Immature natural killer cell (primary cell): ENCODE measurements around the gene HPS1. TPM values are rescaled to one million over a fixed set of nuclear protein-coding genes. Genes with fewer than 3 reads are reported as not detected.
A peak's percentile ranks its signal among the peaks of the same experiment; 100 is the strongest.

Experiments
- DNase-seq, 3 donors: peaks; one replicate each; pipeline ENCODE4 v3.0.0; 2022; ENCODE audit warnings: mixed read lengths in 1 of 3
- H3K27ac Mint-ChIP-seq, 6 donors: one replicate each; pipeline ENCODE4 v1.8.0; 2020; ENCODE audit warnings: mixed read lengths in 6 of 6, mild to moderate bottlenecking in 5 of 6, inconsistent platforms in 4 of 6, moderate library complexity in 3 of 6
- H3K27me3 Mint-ChIP-seq, 3 donors: one replicate each; pipeline ENCODE4 v1.8.0; 2020 to 2021; ENCODE audit warnings: low read depth in 3 of 3, mild to moderate bottlenecking in 3 of 3, mixed read lengths in 3 of 3, moderate library complexity in 3 of 3, inconsistent platforms in 1 of 3
- H3K36me3 Mint-ChIP-seq, 3 donors: one replicate each; pipeline ENCODE4 v1.8.0; 2020; ENCODE audit warnings: mixed read lengths in 3 of 3, inconsistent platforms in 2 of 3, mild to moderate bottlenecking in 2 of 3
- H3K4me1 Mint-ChIP-seq, 2 donors: one replicate each; pipeline ENCODE4 v1.8.0; 2020; ENCODE audit warnings: inconsistent platforms in 2 of 2, mild to moderate bottlenecking in 2 of 2, mixed read lengths in 2 of 2, moderate library complexity in 1 of 2
- H3K4me3 Mint-ChIP-seq, 5 donors: one replicate each; pipeline ENCODE4 v1.8.0; 2020; ENCODE audit warnings: mild to moderate bottlenecking in 5 of 5, mixed read lengths in 5 of 5, inconsistent platforms in 3 of 5, moderate library complexity in 3 of 5
- H3K9me3 Mint-ChIP-seq, 6 donors: one replicate each; pipeline ENCODE4 v1.8.0; 2020; ENCODE audit warnings: mild to moderate bottlenecking in 6 of 6, mixed read lengths in 6 of 6, inconsistent platforms in 4 of 6, moderate library complexity in 3 of 6
- polyA plus RNA-seq, 3 donors: library from polyadenylated mRNA; unstranded; fragments of 300-500 nt; fragmentation: Illumina TruSeq; gene quantifications; one replicate each; pipeline ENCODE4 v1.2.3, GENCODE V29; 2021

HPS1 gene
- polyA plus RNA-seq, 3 donors from 2014 or later: 72.4 to 110 (median 85.6) TPM

GRCh38 chr10:98378722-98379121 is 68.0 kb downstream of the HPS1 start:
- peaks cover 18 to 49% (median 32%) of the 10 kb centered on the region in 3 donors for H3K36me3 Mint-ChIP-seq
- no peak overlapping the region for H3K4me3 Mint-ChIP-seq
- no peaks in the 10 kb centered on the region for H3K9me3 Mint-ChIP-seq
- peak overlapping the region in 2 of 6 donors; percentile 4 to 14 for H3K27ac Mint-ChIP-seq
- H3K27me3 Mint-ChIP-seq: peaks cover 0 to 6% (median 0%) of the 10 kb centered on the region in 3 donors
- no peaks in the 10 kb centered on the region for H3K4me1 Mint-ChIP-seq
- no peak for DNase-seq

DNA sequence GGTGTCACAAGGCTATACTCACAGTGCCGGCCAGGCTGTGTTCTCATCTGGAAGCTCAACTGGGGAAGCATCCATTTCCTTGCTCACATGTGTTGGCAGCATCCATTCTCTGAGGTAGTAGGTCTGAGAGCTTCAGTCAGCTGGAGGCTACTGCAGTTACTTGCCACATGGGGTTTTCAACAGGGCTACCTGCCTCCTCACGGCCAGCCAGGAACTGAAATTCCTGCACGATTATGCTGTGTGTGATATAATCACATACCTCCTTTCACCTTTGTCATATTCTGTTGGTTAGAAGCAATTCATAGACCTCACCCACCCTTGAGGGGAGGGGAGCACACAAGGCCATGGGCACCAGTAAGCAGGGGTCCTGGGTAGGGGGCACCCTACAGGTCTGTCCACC is 69.2 kb downstream of the HPS1 start:
- H3K4me1 Mint-ChIP-seq: no peaks in the 10 kb centered on the region
- DNase-seq: no peak
- peaks cover 17 to 40% (median 25%) of the 10 kb centered on the region in 3 donors for H3K36me3 Mint-ChIP-seq
- H3K9me3 Mint-ChIP-seq: no peaks in the 10 kb centered on the region
- no peak overlapping the region for H3K4me3 Mint-ChIP-seq
- H3K27ac Mint-ChIP-seq: peak overlapping the region in 1 of 6 donors; percentile 47
- peaks cover 0 to 6% (median 0%) of the 10 kb centered on the region in 3 donors for H3K27me3 Mint-ChIP-seq

DNA sequence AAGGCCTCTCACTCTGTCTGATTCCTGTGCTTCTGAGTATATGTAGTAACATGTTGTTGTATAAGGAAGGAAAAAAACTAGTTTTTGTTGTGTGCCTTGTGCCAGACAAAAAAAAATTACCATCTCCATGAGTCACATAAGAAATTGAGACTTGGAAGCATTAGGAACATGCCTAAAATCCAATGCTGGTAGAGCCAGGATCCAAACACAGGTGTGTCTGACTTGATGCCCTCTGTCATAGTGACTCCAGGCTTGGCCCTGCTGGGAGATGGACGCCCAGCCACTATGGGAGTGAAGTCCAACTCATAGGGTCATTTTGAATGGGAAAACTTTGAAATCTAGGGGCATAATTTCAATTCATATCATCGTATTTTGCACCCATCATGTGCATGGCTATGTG is 69.7 kb downstream of the HPS1 start:
- Mint-ChIP-seq H3K27ac (no peak overlapping the region), H3K27me3 (peaks cover 0 to 6% (median 1%) of the 10 kb centered on the region in 3 donors), H3K9me3 (no peaks in the 10 kb centered on the region), H3K4me3 (no peak overlapping the region), H3K36me3 (peaks cover 12 to 35% (median 21%) of the 10 kb centered on the region in 3 donors), H3K4me1 (no peaks in the 10 kb centered on the region)
- DNase-seq: no peak

GRCh38 chr10:98376485-98376884 is 70.2 kb downstream of the HPS1 start:
- Mint-ChIP-seq H3K4me3 (no peak overlapping the region), H3K4me1 (no peaks in the 10 kb centered on the region), H3K27ac (peak overlapping the region in 1 of 6 donors; percentile 23), H3K36me3 (peaks cover 11 to 34% (median 21%) of the 10 kb centered on the region in 3 donors), H3K9me3 (no peaks in the 10 kb centered on the region), H3K27me3 (peaks cover 0 to 8% (median 3%) of the 10 kb centered on the region in 3 donors)
- no peak for DNase-seq

GRCh38 chr10:98374217-98374985 is 72.3 kb downstream of the HPS1 start:
- Mint-ChIP-seq H3K36me3 (peaks cover 5 to 23% (median 18%) of the 10 kb centered on the region in 3 donors), H3K9me3 (no peaks in the 10 kb centered on the region), H3K4me3 (no peak overlapping the region), H3K27me3 (peaks cover 0 to 8% (median 3%) of the 10 kb centered on the region in 3 donors), H3K27ac (no peak overlapping the region), H3K4me1 (no peaks in the 10 kb centered on the region)
- no peak for DNase-seq

DNA sequence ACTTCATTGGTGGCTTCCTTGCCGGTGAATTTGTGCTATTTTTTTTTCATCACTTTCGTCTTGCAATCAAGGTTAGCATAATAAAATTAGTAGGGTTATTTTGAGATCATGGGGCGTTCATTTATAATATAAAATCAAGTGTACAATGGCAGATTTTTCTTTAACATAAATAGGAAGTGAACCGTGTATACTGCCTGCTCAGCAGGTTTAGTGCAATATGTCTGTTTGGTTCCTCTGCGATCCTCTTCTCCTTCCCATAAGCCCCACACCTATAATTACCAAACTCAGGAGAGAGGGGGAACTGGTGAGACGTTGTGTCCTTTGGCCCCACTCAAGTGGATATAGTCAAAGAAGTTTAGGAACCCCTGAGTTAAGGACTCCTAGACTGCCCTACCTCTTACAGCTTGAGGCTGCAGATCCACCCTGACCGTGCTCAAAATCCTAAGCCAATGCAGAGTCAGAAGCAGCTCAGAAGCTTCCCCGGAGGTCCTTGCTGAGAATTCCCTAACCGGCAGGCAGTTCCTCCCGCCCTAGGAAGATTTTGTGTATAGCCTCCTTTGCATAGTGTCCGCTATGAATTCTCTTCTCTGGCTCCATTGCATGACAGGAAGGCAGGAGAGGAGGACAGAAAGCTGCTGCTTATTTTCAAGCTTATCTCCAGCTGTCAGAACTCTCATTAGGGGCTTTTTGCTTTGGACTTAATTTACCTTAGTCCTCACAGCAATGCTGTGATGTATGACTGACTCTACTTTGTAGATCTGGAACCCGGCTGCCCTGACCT is 73.3 kb downstream of the HPS1 start:
- H3K4me1 Mint-ChIP-seq: no peaks in the 10 kb centered on the region
- H3K9me3 Mint-ChIP-seq: no peaks in the 10 kb centered on the region
- H3K4me3 Mint-ChIP-seq: no peak overlapping the region
- peaks cover 5 to 18% (median 16%) of the 10 kb centered on the region in 3 donors for H3K36me3 Mint-ChIP-seq
- peaks cover 0 to 8% (median 3%) of the 10 kb centered on the region in 3 donors for H3K27me3 Mint-ChIP-seq
- DNase-seq: no peak
- no peak overlapping the region for H3K27ac Mint-ChIP-seq

GRCh38 chr10:98370831-98371820 is 75.6 kb downstream of the HPS1 start:
- no peak overlapping the region for H3K4me3 Mint-ChIP-seq
- H3K27ac Mint-ChIP-seq: peak overlapping the region in 1 of 6 donors; percentile 58
- H3K27me3 Mint-ChIP-seq: peaks cover 2 to 8% (median 3%) of the 10 kb centered on the region in 3 donors
- H3K4me1 Mint-ChIP-seq: no peaks in the 10 kb centered on the region
- DNase-seq: no peak
- H3K36me3 Mint-ChIP-seq: peaks cover 0 to 4% (median 0%) of the 10 kb centered on the region in 3 donors
- no peaks in the 10 kb centered on the region for H3K9me3 Mint-ChIP-seq

DNA sequence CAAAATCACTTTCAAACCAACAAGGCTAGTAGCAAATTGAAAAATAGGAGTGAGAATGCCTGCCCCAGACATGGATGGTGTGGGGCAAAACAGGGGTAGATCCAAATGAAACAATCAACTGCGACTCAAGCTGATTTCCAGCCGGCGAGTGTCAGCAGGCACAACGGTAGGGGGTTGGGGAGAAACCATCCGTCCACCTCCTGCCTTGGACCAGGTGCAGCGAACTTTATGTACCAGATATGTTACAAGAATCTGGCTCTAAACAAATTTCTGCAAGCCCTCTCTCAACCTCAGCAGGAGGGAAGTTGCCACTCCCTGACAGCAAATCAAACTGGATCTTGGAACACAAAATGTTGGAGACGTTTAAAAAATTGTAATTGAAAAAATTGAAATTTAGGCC is 76.9 kb downstream of the HPS1 start:
- no peaks in the 10 kb centered on the region for H3K9me3 Mint-ChIP-seq
- no peaks in the 10 kb centered on the region for H3K4me1 Mint-ChIP-seq

DNA sequence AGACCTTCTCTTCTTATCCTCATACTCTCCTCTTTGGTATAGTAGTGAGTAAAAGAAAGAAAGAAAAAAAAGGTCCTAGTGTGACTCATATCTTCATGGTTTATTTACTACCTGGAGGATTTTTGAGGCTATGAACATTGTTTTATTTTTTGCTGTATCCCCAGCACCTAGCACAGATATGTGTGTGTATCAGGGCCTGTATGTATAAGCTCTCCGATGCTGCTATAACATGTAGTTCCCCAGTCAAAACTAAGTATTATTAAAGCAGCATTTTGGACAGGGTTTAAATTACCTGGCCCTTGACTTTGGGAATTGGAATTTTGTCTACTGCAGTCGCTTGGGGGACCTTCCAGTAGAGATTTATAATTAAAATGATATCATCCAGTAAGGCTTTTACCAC is 78.1 kb downstream of the HPS1 start:
- no peaks in the 10 kb centered on the region for H3K36me3 Mint-ChIP-seq
- no peak for DNase-seq
- no peak overlapping the region for H3K4me3 Mint-ChIP-seq
- no peaks in the 10 kb centered on the region for H3K9me3 Mint-ChIP-seq
- no peak overlapping the region for H3K27ac Mint-ChIP-seq
- no peaks in the 10 kb centered on the region for H3K4me1 Mint-ChIP-seq
- peaks cover 2 to 3% (median 2%) of the 10 kb centered on the region in 3 donors for H3K27me3 Mint-ChIP-seq

More for the DNA sequence above, 76.9 kb downstream of the HPS1 start:
- H3K27ac Mint-ChIP-seq: no peak overlapping the region
- no peak overlapping the region for H3K4me3 Mint-ChIP-seq
- no peaks in the 10 kb centered on the region for H3K36me3 Mint-ChIP-seq
- no peak for DNase-seq
- H3K27me3 Mint-ChIP-seq: peaks cover 2 to 8% (median 3%) of the 10 kb centered on the region in 3 donors

DNA sequence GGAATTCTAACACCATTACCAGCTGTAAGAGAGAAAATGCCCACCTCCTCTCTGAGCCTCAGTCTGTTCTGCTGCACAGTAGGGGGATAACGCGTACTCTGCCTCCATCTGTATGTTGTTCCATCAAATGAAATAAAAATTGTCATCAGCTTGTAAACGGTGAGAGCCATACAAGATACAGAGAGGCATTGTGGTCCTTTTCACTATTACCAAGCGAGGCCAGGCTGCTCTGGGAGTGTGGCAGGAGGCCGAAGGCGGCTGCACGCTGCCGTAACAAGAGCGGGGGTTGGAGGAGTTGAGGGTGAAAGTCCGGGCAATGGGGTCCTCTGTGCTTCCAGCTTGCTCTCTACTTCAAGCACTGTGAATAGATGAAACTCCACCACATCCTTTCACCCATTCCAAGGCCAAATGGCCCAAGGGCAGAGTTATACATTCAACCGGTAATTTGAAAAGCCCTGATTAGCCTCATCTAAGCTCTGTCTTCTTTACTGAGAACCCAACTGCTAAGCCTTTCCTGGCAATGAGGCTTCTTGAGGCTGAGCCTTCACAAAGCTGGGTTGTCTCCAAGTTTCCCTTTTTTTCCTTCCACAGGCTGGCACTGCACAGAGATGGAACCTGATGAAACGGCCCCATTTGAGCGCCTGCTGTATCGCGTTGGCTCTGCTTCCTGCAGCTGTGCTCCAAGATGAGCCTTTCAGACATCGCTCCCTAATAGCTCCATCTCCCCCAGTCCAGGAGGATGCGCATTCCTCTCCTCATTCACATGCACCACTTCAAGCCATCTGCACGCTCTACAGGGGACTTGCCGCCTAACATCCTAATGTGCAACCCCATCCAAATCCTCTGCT is 78.9 kb downstream of the HPS1 start:
- Mint-ChIP-seq H3K4me1 (no peaks in the 10 kb centered on the region), H3K4me3 (no peak overlapping the region), H3K27me3 (peaks cover 2 to 3% (median 2%) of the 10 kb centered on the region in 3 donors), H3K9me3 (no peaks in the 10 kb centered on the region), H3K36me3 (no peaks in the 10 kb centered on the region), H3K27ac (no peak overlapping the region)
- no peak for DNase-seq
